Caki2 (cell line): ENCODE data around the gene FNDC3B. TPM values are rescaled to one million over a fixed set of nuclear protein-coding genes. Genes with fewer than 3 reads are reported as not detected.
A peak's percentile ranks its signal among the peaks of the same experiment; 100 is the strongest.

Experiments
- DNase-seq: peaks from one replicate; pipeline ENCODE4 v3.0.0-alpha.2; 2015; ENCODE audit warnings: low read depth
- in situ Hi-C: cut with HindIII; loops from 2 replicates; pipeline ENCODE4 v1.10.0; 2016; ENCODE audit warnings: low sequenced_read_pairs, low pct_unique_long_range_greater_than_20kb, mixed read lengths
- total RNA-seq: library from RNA; depleted of rRNA; stranded (reverse); fragments of >200 nt; shearing (Covaris generic); gene quantifications from 2 replicates; pipeline ENCODE4 v1.2.3, GENCODE V29; 2014; ENCODE audit warnings: low replicate concordance

Gene FNDC3B
- total RNA-seq, 1 experiment from 2014 or later, result 77.7 TPM

DNA sequence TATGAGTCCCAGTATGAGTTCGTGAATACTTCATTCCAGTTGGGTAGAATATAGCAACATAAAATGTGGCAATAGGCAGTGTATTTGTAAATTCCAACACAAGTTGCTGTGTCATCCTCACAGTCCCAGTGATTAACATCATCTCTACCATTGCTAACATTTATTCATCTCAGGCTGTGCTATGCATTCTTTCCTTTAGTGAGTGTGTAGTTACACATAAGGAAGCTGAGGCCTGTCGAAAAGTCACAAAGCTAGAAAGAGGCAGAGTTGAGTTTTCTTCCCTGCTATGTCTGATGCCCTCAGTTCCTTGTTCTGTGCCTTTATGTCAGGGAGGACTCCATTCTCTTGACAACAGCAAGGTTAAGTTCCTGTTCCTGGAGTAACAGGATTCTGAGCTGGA is 96.4 kb downstream of the FNDC3B start:
- in situ Hi-C loops, result no loop called here
- DNase-seq, result peak; percentile 49

GRCh38 chr3:172136330-172136729 is 97.0 kb downstream of the FNDC3B start:
- no peak for DNase-seq
- in situ Hi-C loops, result no loop called here

- DNase-seq, result peak; percentile 58
- in situ Hi-C loops, result no loop called here
These were observed 98.2 kb downstream of the FNDC3B start for GRCh38 chr3:172137287-172138192.

GRCh38 chr3:172138193-172138537 is 98.8 kb downstream of the FNDC3B start:
- DNase-seq, result no peak
- in situ Hi-C loops, result no loop called here

- in situ Hi-C loops, result no loop called here
- peak; percentile 84 for DNase-seq
These were observed 99.6 kb downstream of the FNDC3B start for GRCh38 chr3:172138792-172139507.

DNA sequence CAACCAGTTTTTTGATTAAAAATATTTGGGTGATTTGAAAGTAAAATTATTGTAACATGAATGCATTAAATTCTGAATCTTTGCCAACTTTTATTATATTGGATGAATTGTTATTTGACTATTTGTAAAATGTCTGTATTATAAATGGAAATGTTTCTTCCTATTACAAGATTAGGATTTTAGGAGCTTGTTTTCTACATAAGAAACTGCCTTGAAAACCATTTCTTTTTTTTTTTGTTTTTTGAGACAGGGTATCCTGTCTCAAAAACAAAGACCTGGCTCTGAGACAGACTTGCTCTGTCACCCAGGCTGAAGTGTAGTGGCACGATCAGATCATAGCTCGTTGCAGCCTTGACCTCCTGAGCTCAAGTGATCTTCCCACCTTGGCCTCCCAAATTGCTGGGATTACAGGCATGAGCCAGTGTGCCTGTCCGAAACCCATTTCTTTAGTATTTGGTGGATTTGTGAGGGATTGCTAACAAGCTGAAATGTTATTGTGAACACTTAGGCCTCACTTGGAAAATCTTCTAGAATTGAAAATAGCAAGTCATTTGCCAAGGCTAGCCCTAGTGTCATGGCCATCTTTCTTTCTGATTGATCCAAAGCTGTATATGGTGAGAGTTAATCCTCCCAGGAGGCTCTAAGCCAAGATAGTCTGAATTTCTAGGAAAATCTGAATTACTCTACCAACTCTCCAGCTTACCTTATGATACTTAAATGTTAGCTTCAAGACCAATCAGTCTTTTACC is 100.3 kb downstream of the FNDC3B start:
- no peak for DNase-seq
- in situ Hi-C loops, result no loop called here

DNA sequence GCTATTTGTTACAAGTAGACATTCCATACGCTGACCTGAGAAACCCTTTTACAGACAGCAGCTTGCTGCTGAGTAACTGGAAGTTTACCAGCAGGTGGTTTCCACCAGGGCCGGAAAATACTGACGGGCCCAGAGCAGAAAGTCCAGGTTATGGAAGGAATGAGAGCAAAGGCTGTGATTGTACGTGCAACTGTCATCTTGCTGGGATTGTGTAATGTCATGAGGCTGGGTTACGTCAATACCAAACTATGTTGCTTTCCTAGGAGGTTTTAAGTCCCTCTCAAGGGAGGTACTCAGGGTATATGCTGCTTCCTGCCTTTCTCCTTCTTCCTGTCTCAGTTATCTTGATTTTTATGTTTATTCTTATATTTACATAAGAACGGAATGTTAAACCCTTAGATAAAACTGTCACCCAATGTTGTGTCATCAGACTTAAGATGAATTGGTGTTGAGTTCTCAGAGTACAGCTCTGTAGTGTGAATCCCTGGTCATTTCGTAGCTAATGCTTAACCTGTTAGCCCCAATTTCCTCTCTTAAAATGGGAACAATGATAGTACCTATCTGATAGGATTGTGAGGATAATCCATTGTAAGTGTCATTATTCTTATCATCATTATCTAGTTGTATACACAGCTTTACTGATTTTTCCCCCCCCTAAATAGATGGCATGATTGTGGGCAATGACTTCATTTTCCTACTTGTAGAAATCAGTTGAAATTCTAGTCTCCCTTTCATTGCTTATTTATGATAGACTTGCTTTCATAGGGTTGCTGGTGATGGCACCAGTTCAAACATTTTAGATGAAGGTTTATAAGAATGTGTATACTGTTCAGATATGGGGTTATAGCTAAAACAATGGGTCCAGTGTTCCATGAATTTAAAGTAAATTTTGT is 101.4 kb downstream of the FNDC3B start:
- in situ Hi-C loops, result no loop called here
- DNase-seq, result peak; percentile 100

GRCh38 chr3:172142051-172142863 is 102.9 kb downstream of the FNDC3B start:
- in situ Hi-C loops, result no loop called here
- DNase-seq, result peak; percentile 82

GRCh38 chr3:172142864-172143451 is 103.6 kb downstream of the FNDC3B start:
- no peak for DNase-seq

GRCh38 chr3:172143739-172144497 is 104.5 kb downstream of the FNDC3B start:
- DNase-seq, result no peak
- in situ Hi-C loops, result no loop called here

More at GRCh38 chr3:172142864-172143451, 103.6 kb downstream of the FNDC3B start:
- in situ Hi-C loops, result no loop called here

DNA sequence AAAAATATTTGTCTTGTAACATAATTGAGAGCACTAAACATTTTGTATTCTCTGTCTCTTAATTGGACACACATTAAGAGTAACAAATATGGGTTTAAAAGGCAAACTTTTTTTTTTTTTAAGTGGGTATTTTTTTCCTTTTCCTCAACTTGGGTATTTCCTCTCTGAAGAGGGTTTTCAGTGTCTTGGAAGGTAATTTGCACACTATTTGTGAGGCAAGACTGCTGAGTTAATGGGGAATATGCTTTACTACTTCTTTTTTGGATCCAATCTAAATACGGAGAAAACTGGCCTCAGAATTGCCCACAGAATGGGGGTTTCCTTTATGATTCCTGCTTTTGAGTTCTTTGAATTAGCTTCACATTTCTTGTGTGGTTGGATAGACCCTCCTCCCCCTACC is 105.2 kb downstream of the FNDC3B start:
- in situ Hi-C loops, result no loop called here
- DNase-seq, result no peak

- no peak for DNase-seq
- in situ Hi-C loops, result no loop called here
These were observed 105.8 kb downstream of the FNDC3B start for GRCh38 chr3:172145031-172145686.

DNA sequence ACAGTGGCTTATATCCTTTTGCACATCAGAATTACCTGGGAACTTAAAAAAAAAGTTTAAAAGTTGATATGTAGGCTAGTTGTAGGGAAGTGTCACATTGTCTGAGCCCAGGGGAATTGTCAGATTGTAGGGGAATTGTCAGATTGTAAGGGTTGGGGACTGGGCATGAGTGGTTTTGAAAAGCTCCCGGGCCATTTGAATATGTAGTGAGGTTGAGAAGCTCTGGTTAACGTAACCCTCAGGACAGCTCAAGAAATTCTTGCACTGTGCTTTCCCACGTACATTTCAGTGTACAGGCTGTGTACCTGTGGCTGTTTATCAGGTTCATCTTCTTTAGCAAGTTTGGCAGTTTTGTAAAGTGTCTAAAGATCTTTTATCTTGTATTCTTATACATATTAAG is 107.0 kb downstream of the FNDC3B start:
- no peak for DNase-seq
- in situ Hi-C loops, result no loop called here

DNA sequence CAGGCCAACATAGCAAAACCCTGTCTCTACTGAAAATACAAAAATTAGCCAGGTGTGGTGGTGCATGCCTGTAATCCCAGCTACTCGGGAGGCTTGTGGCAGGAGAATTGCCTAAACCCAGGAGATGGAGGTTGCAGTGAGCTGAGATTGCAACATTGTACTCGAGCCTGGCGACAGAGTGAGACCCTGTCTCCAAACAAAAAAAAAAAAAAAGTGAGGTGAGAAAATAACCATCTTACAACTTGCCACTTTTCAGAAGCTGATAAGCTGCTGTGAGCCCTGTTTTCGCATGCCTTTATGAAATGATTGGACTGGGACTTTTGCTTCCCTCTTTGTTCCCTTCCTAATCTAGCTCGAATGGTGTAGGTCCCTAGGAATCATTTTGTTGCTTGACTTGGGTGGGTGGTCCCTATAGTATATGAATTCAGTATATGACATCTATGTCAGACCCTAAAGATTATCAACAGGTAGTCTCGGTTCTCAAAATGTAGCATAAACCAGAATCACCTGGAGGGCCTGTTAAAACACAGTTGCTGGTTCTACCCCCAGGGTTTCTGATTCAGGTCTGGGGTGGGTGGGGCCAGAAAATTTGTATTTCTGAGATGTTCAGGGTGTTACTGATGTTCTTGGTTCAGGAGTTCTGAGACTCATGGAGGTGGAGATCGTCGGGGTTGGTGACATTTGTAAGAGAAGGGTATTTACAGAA is 107.9 kb downstream of the FNDC3B start:
- no peak for DNase-seq
- in situ Hi-C loops, result no loop called here

DNA sequence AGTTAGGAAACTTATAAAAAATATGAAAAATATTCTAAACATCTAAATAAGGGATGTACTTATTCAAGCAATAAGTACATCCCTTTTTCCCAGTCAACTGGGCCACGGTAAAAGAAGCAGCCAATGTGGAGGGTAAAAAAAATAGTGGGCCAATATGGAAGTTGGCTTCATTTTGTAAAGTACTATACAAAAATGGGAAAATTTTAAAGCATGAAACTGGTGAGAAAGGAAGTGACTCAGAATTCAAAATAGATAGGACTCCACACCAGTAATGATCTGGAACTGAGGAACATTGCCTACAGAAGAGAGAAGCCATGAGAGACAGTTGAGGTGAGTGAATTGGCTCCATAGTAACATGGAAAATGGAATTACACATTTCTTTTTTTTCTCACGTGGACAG is 108.9 kb downstream of the FNDC3B start:
- no peak for DNase-seq
- in situ Hi-C loops, result no loop called here
